Pons (tissue), 1 donor: ENCODE data around the gene NACC2.
"Not testable (repeated sequence)": the region's sequence is repeated elsewhere in the genome, so short reads cannot be mapped to it uniquely, and the experiment has no call there.

Experiments
- DNase-seq: peaks from one replicate; pipeline ENCODE4 v3.0.0-alpha.2; 2016; ENCODE audit warnings: low spot score

NACC2 gene

GRCh38 chr9:136110082-136111061 lies 15.3 kb upstream of the NACC2 start:
- no peak for DNase-seq

- DNase-seq, result peak; percentile 82
These were observed 14.4 kb upstream of the NACC2 start for GRCh38 chr9:136109351-136110081.

DNA sequence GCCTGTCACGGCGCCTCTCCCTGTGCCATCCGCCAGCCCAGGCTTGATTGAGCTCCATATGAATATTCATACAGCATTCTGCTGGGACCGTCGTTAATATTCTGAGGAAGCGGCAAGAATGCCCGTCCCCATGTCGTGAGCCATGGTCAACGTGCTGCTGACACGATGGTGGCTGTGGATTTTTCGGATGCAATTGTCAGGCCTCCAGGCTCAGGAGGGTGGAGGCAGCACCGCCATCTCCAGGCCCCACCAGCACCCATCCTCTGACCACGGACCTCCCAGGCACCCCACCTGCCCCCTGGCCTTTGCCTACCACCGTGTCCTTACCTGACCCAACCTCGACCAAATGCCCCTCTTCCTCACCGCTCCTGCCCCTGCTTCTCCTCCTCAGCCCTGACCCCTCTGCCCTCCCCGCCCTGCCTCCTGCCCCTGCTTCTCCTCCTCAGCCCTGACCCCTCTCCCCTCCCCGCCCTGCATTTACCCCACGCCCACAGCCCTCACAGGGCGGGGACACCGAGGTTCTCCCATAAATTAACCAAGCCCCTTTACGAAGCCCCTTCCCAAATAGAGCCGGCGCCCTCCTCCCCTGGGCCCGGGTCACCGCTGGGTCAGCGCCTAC lies 13.7 kb upstream of the NACC2 start:
- no peak for DNase-seq

DNA sequence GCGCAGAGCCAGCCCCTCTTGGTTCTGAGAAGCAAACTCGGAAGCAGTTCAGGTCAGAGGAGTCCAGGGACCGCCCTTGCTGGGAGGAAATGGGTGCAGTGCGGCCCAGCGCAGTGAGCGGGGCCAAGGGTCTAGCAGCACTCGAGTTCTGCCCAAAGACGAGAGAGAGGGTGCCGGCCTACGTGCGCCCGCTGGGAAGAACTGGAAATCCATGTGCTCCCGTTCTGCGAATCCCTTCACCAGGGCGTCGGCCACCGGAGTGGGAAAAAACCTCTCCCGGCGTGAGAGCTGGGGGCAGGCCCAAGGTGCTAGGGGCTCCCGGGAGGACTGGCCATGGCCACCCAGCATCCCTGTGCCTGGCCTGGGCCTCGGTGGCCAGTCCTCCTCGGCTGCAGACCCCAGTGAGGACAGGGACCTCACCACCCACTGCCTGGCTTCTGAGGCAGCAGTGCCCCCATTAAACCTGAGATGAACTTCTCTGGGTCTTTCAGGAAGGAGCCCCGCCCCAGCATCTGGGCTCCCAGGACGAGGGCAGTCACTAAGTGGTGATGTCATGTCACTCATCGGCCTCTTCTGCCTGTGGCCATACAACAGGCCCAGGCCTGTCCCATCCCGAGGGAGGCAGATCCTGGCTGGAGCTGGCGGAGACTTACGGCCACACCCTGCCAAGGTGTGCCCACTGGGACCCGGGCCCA lies 13.0 kb upstream of the NACC2 start:
- DNase-seq, result no peak

DNA sequence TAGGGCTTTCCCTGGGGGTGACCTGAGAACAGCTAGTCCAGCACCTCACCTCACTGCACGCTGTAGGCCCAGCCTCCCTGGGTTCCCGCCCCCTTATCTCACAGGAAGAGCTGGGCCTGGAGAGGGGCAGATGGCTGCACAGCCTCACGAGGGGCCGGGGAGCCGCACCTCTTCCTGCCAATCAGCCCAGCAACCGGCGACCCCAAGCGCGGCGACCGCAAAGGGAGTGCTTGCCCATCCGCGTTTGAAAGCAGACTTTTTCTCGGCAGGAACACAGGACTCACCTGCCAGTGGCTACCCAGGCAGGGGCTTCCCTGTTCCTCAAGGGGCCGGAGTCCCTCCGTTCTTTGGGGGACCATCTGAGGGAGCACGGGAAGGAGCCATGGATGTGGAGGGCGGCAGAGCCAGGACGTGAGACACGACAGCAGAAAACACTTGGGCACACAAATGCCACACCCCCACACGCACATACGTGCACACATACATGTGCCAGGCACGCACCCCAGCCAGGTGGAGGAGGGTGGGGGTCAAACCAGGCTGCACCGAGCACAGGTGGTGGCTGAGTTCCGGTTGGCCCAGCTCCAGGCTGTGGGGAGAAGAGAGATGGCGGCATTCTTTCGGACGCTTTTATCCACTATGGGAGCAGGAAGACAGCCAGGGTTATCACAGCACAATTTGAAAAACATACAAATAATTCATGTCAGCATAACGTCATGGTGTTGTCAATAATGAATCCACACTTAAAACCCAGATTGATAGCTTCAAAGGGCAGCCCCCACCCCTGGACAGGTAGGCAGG lies 12.3 kb upstream of the NACC2 start:
- no peak for DNase-seq

- DNase-seq, result no peak
These were observed 10.5 kb upstream of the NACC2 start for GRCh38 chr9:136105398-136106135.

DNA sequence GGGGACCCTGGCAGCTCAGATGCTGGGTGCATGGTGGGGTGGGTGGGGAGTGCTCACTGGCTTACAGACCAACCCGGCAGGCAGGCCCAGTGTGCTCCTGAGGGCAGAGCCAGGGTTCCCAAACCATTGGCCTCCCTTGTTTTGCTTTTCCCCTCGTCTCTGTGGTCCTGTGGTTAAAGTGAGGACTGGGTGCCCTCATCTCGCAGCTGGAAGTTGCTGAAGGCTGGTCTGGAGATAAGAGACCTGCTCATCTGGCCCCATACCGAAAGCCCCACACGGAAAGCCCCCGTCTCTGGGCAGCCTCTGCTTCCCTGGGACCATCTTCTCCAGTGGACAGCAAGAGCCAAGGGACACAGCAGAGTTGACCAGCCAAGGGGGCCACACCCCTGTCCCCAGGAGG lies 9.8 kb upstream of the NACC2 start:
- no peak for DNase-seq

- no peak for DNase-seq
These were observed 9.4 kb upstream of the NACC2 start for GRCh38 chr9:136104488-136104800.

GRCh38 chr9:136103651-136104487 lies 8.8 kb upstream of the NACC2 start:
- no peak for DNase-seq

DNA sequence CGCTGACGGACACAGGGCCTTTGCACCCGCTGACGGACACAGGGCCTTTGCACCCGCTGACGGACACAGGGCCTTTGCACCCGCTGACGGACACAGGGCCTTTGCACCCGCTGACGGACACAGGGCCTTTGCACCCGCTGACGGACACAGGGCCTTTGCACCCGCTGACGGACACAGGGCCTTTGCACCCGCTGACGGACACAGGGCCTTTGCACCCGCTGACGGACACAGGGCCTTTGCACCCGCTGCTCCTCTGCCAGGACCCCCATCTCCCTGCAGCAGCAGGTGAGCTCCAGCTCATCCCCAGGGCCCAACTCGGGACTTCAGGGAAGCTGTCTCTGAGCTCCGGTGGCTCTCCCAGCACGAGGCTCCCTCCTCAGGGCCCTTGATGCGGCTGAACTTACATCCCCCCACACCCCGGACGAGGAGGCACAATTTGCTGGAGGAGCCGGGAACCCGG lies 6.6 kb upstream of the NACC2 start:
- DNase-seq, result not testable (repeated sequence)

DNA sequence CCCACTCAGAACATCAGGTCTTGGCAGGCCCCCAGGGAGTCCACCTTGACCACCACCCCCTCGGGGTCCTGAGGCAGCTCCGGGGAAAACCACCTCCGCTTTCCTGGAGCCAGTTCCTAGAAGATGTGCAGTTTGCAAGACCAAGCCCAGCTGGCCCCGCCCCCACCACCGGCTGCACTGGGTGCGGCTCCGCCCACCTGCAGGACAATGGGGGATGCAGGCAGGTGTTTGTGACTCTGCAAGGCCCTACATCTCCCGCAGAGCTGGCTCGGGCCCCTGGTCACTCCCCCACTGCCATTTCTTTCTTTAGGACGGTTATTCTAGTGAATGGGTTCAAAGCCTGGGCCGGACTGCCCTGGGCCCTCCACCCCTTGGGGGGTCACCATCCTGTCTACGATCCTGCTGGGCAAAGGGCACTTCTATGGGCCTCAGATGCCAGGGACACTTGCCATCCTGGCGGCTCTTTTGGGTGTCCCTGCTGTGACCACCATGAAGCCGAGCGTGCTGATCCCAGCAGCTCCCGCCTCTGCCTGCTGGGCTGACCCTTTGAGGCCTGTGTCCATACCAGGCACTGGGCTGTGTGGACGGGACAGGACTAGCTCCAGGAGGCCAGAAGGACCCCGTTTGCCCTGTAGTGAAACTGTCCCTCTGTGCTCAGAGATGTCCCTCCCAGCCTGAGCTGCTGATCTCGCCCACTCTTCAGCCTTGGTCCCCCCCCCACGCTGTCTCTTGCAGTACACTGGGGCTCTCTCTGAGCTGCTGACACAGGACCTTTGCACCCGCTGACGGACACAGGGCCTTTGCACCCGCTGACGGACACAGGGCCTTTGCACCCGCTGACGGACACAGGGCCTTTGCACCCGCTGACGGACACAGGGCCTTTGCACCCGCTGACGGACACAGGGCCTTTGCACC lies 5.9 kb upstream of the NACC2 start:
- DNase-seq, result no peak

- no peak for DNase-seq
These were observed 4.5 kb upstream of the NACC2 start for GRCh38 chr9:136099542-136099941.

GRCh38 chr9:136098844-136099243 lies 3.8 kb upstream of the NACC2 start:
- no peak for DNase-seq

GRCh38 chr9:136098210-136098609 lies 3.1 kb upstream of the NACC2 start:
- DNase-seq, result no peak

DNA sequence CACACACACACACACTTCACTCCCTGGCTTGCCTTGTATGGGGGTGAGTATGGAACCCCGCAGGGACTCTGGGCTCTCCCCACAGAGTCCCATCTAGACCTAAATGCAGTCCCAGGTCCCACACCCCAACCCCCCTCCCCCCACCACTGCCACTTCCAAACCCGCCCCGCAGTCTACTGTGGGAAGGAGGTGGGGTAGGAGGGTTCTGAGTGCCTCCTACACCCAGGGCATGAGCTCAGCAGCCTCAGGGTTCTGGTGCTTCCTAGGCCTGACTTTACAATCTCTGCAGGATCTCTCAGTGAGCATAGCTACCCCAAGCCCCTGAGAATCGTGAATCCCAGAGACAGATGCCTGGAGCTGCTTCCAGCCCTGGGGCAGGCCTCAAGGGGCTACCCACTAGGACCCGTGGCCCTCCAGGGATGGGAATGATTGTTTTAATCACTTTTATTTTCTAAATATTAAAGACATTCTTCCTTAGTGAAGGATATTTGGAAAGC lies 1.5 kb upstream of the NACC2 start:
- no peak for DNase-seq

DNA sequence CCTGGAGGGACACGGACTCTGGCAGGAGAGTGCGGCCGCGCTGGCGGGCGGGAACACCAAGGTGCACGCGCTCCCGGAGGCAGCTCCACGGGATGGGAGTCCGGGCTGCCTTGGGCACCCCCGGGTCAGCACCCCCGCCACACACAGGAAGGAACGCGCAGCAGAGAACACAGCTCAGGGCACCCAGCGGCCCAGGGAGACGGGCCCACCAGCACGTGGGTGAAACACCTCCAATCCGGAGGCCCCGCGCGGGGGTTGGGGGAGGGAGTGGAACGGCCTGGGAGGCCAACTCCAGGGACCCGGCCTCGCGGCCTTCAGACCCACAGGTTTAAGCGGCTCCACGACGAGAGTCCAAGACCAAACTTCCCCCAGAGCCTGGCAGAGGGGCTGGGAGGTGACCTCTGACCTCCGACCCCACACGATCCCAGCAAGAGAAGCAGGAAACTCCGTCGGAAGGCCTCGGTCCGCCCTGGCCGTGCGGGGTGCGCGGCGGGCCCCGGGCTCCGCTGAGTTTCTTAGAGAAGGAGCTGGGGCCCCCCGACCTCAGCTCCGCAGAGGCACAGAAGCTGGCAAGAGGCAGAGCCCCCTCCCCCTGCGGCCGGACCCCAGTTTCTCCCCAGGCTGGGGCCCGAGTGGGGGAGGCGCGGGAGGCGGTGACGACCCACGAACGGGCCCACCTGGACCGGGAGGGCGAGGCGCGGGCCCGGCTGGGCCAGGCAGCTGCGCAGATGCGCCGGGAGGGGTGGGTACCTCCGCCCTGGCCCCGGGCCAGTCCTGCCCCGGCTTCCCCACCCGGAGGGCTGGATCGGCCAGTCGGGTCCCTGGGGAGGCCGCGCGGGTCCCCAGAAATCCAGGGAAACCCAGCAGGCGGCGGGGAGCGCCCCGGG lies 851 bp downstream of the NACC2 start:
- DNase-seq, result no peak

DNA sequence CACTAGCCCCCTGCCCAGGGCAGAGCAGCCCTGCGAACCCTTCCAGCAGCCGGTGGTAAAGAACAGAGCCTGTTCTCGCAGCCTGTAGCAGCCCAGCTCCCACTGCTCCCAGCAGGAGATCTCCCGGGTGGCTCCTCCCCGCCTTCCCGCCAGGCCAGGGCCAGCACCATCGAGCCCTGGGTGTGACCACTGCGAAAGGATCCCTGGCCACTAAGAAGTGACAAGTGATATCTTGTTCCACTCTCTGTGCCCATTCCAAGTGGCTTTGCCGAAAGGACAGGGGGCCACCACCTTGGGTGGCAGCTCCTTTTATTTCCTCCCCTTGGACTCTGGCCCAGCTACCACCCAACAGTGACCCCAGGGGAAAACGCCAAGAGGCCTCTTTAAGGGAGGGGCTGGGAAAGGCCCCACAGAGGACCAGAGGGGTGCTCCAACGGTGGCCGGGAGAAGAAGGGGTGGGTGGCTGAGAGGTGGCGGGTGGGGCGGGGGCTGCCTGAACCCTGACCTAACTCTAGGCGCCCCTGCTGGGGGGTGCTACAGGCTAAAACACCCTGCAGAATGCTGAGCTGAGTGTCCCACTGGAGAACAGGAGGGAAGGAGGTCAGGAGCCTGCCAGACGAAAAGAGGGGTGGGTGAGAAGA lies 1.6 kb downstream of the NACC2 start:
- DNase-seq, result peak; percentile 42
